NCI-H226 (cell line): ENCODE results near the gene TEC.

Source experiments
- DNase-seq: peaks from one replicate; pipeline ENCODE4 v3.0.0-alpha.2; 2015

Gene TEC

DNA sequence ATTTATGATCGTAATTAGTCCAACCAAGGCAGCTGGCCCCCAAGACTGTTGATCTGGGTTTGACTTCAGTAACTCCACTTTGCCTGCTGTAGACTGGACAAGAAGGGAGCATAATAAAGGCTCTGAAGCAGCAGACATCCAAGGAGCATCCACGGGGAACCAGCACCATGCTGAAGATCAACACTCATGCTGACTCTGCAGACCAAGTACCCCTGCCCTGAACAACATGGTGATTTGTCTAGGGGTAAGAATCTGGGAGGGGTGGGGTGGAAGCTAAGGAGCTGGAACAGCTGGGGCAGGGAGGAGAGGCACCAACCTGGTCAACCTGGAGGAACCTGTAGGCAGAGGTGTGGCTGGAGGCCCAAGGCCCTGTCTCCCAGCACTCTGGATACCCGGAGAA is 2.1 kb downstream of the TEC start:
- no peak for DNase-seq

- DNase-seq: no peak
Observed at GRCh38 chr4:48266781-48267180, 2.9 kb downstream of the TEC start.

DNA sequence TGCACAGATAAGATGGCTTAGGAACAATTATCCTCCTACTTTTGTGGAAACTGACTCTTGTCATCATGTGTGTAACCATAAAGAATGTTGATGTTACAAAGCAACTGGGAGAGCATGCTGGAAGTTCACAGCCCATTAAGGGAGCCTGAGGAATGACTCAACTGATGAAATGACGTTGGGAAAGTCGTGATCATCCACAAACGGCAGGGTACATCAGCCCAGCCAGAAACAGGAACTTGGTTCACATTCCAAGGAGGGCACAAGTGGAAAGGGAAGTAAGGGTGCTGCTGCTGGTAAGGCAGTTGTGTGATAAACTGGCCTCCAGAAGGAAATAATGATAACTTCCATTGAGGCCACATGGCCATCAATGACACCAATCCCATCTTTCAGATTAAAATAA is 6.7 kb downstream of the TEC start:
- no peak for DNase-seq

GRCh38 chr4:48262484-48262883 is 7.2 kb downstream of the TEC start:
- DNase-seq: no peak

GRCh38 chr4:48261281-48261680 is 8.4 kb downstream of the TEC start:
- DNase-seq: no peak

DNA sequence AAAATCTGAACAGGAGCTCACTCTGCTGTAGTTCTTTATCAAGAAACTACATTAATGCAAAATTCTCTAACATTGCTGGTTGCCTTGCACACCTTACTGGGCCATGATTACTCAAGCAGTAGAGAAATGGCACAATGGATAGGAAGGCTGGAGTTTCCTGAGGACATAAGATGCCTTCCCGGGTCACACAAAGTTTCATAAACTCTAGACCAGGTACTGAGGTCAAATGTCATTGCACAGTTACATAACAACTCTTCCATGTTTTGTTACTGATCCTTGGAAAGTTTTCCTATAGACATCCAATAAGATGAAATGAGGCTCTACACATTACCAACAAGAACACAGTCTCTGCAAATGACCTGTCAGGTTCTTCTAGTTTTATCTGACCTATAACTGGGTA is 9.9 kb downstream of the TEC start:
- DNase-seq: no peak

DNA sequence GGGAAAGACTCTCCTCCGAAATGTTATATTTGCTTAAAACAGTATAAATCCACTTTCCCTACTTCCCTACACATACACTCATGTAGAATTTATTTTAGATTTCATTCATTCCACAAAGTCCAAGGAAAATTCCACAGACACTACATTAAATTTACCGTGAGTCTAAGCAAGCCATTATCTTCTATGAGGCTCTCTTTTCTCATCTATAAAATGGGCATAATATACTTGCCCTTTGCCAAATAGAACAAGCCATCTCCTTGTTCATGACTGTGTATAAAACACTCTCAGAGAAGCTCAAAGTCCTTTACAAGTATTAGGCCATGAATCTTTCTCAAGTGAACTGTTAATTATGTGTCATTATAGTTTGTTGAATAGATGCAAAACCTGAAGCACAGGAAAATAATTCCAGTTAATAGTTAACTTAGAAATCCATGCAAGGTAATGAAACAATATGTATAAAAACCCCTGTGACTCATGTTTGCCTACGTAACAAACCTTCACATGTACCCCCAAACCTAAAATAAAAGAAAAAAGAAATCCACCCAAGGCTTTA is 10.7 kb downstream of the TEC start:
- DNase-seq: no peak

GRCh38 chr4:48255959-48256342 is 13.7 kb downstream of the TEC start:
- no peak for DNase-seq

DNA sequence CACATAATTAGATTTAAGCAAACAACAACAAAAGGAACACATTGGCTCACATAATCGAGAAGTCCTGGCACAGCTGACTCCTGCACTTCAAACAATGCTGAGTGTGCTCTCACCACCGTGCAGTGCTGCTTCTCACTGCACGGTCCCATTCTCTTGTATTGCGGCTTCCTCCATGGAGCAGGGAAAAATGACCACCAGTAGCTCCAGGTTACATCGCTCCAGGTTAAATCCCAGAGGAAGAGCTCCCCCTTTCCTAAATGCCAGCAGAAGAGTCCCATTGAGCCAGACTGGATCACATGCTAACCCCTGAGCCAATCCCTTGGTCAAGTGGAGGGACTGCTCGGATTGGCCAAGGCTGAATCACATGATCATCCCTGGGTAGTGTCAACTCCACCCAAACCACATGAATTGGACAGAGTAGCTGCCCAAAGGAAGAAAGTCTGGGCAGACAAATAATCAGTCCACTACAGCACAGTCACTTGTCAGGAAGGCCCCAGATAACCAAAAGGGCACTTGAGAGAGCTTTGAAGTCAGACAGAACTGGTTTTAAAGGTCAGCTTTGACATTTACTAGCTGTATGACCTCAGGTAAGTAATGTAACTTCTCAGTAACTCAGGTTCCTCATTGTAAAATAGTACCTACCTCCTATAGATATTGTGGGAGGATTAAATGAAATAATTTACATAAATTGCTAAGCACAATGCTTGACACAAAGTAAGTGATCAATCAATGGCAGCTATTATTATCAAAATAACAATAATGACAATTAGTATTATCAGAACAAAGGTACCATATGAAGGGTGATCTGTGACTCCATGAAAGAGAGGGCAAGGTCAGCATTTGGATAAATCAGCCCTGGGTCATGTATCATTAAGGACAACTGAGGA is 14.3 kb downstream of the TEC start:
- DNase-seq: no peak

DNA sequence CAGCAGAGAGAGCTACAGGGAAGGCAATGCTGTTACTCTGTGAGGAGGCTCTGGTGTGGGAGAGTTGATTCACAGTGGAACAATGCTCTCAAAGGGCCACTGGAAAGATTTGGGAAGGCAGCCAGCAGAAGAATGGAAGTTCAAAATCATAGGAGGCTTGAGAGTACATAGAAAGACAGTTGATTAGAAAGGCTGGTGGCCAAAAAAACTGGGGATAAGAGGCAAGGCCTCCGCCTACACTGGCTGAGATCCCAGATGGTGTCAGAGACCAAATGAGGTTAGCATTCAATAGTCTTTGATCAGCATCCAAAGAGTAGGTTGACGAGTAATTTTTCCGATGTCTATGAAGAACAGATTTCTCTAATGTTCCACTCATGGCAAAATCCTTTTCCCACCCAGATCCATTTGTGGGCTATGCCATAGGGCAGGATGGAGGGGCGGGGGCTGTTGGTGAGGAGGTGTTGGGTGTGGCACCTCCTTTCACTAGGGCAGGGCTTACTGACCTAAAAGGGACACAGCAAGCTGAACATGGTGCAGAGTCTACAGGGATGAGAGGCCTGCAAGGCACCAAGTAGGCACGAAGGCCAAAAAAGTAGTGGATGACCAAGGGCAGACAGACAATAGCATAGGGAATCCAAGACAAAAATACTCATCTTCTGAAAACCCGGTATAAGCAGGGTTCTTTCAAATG is 15.1 kb downstream of the TEC start:
- DNase-seq: peak; percentile 71

- DNase-seq: no peak
Observed at GRCh38 chr4:48252313-48252712, 17.3 kb downstream of the TEC start.

DNA sequence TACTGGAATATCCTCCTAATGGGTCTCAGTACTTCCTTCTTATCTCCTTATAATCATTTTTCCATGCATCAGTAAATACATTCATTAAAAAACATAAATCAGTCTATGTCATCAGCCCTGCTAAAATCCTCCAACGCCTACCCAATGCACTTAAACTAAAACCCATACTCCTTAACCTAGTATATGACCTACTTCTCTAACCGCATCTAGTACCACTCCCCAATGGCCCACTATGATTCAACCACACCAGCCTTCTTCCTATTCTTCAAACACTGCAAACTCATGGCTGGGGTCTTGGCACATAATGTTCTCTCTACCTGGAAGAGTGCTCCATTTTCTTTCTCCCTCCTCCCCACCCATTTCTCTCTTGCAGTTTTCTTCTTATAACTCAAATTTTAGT is 18.7 kb downstream of the TEC start:
- no peak for DNase-seq

GRCh38 chr4:48250343-48250742 is 19.3 kb downstream of the TEC start:
- no peak for DNase-seq

DNA sequence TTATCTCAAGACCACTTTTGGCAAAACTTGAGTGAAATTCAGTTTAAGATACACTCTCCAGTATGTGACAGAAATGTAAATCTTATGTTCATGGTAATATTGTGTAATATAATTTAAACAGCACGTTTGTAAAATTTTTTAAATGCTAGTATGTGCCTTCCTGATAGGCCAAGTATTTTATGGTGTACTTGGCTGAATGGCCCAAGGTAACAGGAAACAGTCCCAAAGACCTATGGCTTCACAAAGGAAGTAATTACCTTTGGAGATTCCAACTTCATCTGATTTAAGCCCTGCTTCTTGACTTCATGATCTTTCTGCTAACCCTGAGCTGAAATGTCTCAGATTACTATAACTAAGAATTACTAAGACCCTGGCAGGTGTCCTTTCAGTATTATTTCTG is 20.3 kb downstream of the TEC start:
- no peak for DNase-seq

DNA sequence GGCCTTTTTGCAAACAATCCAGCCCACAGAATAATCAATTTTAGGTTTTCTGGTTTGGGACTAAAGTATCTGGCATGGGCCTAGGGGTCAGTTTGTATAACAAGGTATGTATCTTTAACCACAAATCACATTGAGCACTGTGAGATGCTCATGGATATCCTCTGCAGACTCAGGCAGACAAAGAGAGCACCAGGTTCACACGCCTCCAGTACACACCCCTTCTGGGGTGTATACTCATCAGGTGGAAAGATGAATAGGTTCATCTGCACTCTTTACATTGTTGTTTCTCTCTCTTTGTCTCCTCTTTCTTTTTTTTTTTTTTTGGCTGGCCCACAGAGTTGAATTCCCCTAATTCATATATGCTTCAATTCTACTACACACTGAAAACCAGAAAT is 21.1 kb downstream of the TEC start:
- DNase-seq: no peak

DNA sequence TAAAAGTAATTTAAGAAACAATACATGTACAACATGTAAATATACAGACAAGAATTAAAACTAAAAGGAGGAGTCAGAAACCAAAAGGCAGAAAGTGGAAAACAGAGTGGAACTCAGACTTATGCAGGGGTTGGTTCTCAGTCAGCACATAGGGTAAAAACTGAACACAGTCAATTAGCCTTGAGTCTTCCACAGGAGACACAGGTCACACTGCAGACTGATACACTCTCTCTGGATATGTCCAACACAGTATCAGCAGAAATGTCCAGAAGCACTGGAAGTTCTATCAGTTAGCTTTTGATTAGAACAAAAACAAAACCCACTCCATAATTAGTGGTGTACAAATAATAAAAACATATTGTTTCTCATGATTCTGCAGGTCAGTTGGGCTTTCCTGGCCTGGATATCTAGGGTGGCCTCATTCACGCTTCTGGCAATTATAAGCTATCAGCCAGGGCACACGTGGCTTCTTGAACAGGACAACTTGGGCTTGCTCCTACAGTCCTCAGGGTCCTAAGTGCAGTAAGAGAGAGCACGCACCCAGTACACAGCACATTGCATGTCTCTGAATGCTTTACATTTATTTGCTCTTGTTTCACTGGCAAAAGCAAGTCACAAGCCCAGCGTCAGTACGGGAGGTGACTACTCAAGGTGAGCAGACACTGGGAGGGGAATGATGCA is 21.6 kb downstream of the TEC start:
- no peak for DNase-seq

GRCh38 chr4:48247142-48247877 is 22.3 kb downstream of the TEC start:
- no peak for DNase-seq

DNA sequence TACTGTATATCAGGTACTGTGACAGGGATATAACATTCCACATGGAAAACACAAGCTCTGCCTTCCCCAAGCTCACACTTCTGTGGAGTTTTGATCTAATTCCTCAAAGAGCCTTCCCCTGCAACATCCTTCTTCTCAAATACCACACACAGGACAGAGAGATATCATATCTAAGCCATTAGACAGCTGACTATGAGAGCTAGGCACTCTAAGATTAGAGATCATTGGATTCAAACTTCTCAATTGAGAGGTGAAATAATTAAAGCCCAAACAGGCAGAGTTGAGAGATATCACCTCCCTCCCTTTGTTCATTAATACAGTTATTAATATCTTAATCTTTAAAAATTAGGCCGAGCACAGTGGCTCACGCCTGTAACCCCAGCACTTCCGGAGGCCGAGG is 25.0 kb downstream of the TEC start:
- no peak for DNase-seq

GRCh38 chr4:48243887-48244286 is 25.8 kb downstream of the TEC start:
- no peak for DNase-seq

DNA sequence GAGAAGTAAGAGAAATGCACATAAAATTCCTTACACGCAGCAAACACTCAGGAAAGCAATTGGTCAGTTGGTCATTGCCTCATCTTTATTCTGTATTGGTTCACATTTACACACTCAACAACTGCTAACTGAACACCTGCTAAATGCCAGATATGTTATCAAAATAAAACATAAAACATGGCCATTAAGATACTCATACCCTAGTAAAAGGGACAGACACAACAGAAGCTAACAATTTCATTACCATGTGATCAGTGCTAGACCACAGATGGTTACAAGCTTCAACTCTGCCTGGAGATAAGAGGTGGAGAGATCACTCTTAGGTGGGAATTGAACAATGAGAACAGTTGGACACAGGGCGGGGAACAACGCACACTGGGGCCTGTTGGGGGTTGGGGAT is 26.2 kb downstream of the TEC start:
- DNase-seq: no peak

DNA sequence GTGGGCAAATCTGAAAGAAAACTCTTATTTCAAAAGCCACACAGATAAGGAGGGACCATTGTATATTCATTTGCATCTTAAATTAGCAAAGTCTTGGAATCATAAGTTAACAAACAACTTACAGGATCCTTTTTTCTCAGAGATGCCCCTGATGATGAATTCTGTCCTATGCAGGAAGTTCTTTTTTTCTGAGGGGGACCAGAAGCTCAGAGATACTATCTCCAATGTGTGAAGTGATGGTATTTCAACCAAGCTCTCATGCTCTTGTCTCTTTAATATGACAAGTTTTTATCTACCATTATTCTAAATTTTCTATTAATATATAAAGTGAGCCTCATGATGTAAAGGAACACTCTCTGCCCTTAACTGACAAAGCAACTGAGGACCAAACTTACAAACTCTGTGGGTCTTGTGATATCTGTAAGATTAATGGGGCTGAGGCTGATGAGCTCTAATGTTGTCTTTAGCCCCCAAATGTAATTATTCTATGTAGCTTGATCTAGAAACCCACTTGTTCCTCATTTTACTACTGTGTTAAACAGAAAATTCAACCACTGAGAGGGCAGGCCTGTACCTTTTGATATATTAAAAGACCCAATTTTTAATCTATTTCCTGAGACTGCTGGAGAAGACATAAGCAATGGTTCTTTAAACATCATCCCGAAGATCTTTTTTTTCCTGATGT is 27.0 kb downstream of the TEC start:
- no peak for DNase-seq

DNA sequence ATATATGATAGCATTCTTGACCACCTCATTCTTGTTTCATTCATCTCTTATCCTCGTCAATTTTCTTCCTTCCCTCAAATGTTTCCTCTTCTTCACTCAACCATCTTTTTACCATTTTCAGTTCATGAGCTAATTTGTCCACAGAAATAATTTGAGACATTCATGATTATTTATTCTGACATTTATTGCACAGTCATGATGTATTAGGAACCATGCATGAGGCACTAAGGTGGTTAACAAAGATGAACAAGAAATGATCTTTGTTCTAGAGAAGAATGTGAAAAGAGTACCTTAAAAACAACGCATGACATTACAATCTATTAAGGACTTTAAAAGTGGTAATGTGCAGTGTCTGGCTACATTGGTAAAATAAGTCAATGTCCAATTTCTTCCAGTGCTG is 27.9 kb downstream of the TEC start:
- DNase-seq: no peak
